HG03378 (cell line): ENCODE results near the gene RNF224.
"Not testable (repeated sequence)": the region's sequence is repeated elsewhere in the genome, so short reads cannot be mapped to it uniquely, and the experiment has no call there.

Experiments used
- ATAC-seq: cut with Tn5 transposase; IDR thresholded peaks from one replicate; pipeline ENCODE4 v1.9.1; 2021; ENCODE audit warnings: mild to moderate bottlenecking, moderate library complexity; ENCODE audit not compliant: unreplicated experiment

The RNF224 gene

DNA sequence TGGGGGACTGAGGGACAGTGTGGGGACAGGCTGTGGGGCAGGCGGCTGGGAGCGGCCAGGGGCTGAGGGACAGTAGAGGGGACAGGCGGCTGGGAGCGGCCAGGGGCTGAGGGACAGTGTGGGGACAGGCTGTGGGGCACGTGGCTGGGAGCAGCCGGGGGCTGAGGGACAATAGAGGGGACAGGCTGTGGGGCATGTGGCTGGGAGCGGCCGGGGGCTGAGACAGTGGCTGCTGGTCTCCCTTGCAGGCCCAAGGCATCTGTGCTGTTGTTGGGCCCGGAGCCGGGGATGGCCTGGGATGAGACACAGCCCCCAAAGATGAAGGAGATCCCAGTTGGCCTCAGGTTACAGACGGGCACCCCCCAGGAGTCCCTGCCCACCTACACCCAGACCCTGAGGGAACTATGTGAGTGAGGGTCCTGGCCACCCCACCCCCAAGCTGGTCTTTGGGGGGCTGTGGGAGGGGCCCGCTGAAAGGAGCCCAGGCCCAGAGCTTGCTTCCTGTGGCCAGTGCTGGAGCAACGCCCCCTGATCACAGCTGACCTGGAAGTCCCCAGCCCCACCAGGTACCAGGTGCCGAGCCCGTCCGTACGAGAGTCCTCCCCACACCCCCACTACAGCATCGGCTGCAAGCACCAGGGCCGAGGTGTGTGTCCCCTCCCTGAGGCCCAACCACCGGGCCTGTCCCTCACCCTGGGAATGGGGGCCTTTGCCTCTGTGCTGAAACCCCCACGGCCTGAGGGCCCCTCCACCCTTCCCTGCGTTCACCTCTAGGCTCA is 24.4 kb downstream of the RNF224 start:
- no peak for ATAC-seq

DNA sequence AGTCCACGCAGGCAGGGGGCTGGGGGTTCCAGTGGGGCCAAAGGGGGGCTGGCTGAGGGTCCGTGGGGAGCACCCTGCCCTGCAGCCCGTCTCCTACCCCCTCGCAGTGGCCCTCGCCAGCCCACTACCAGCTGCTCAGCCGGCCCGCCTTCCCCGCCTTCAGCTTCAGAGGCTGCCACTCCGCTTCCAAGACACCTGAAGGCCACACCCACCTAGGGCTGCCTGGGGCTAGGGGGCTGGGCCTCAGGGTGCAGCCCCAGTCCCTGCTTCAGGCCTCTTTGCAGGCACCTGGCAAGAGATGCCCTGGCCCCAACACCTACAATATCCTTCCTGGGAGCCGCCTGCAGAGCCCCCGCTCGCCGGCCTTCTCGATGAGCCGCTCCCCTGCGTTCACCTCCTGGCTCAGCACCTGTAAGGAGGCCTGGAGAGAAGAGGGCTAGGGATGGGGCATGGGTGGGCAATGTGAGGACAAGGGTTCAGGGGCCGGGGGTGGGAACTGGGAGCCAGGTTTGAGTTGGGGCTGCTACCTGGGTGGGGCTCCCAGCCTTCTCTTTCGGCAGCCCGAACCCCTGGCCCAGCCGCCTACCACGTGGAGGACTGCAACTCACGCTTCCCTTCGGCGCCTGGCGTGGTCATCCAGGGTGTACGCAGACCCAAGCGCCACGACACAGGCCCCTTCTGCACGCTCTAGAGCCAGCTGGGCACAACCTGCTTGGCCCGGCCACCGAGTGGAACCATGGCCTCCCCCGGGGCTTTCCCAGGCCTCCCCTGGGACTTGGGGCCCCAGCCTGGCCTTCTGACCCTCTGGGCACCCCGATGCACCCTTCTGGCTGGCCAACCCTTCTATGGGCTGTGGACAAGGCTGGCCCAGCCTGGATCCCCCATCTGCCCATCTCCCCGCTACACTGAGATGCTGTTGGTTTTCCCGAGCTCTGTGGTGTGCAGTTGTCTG is 25.5 kb downstream of the RNF224 start:
- ATAC-seq, result no peak

DNA sequence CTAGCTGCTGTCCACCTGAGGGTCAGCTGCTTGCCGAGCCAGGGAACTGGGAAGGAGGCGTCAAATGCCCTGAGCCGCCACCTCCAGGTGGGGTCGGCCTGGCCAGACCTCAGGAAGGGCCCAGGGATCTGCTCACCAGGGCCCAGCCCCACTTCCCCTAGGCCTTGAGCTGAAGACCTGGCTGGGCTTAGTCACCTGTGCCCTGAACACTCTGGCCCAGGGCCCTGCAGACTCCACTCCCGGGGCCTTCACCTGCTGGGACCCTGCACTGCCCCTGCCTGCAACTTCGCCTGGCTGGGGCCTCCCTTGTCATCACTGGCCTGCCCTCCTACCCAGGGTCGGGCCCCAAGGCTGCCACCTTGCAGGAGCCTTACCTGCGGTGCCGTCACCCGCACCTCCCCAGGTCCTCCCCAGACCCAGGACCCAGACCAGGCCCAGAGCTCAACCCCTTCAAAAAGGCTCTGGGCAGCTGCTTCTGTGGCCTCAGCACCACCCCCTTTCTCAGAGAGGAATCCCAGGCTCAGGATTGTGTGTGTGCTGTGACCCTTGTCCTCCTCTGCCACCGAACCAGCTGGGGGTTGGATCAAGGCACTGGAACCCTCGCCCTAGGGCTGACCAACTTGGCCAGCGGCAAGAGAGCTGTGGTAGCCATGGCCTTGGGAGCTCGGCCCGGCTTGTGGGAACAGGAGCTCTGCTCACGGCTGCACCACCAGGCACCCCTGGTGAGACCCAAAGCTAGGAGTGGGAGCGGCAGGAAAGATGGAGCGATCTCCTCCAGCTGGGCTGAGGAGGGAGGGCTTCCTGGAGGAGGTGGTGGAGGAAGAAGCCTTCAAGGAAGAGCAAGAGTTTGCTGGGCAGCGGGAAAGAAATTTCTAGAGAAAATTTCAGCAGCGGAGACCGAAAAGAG is 26.7 kb downstream of the RNF224 start:
- ATAC-seq, result no peak

DNA sequence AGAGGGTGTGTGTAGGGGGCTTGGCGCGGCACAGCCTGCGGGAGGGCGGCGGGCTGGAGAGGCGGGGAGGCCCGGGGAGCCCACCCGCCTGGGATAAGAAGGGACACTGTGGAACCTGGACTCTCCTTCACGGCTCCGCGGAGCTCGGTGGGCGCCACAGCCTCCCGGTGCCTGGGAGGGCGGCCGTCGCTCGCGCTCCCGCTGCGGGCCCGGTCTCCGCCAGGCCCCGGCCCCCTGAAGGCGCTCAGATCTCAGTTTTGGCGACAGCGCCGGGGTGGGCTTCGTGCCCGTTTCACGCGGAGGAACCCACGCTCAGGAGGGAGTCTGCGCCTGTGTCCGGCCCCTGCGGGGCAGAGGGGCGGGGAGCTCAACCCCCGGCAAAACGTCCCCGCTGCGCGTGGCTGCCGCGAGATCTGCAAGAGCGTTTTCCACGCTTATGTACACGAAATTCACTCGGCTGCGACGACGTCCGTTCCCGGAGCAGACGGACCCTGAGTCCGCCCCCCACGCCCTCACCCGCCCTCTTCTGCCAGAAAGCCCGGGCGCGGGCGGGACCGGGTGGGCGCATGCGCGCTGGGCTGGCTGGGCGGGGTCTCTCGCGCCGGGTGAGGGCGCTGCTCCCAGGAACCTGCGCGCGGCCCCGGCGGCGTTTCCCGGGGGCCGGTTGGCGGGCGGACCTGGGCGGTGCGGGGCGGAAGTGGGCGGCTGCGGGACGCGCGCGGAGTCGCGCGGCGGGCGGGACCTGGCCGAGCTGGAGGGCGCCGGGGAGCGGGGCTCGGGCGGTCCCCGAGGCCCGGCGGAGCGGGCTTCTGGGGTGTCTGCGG is 27.5 kb downstream of the RNF224 start, which contains the start of gene NELFB:
Gene NELFB (plus strand): TSS at position 704 of the 824 bp plus-strand sequence.
- peak; percentile 40 for ATAC-seq

DNA sequence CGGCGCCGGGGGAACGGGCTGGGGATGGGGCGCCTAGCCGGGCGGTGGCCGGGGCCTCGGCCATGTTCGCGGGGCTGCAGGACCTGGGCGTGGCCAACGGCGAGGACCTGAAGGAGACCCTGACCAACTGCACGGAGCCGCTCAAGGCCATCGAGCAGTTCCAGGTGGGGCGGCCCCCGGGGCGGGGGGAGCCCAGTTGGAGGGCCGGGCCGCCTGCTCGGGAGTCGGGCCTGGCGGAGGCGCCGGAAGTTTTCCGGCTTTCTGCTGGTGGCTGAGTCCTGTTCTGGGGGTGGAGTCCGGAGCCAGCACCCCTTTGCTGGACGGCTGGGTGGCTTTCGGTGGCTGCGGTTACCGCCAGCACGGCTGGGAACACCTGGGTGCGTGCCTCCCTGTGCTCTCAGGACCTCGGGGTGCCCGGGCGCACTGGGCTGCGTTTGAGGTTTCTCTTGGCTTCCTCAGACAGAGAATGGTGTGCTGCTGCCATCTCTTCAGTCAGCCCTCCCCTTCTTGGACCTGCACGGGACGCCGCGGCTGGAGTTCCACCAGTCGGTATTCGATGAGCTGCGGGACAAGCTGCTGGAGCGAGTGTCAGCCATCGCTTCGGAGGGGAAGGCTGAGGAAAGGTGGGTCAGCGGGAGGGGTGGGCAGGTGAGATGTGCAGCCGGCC is 28.3 kb downstream of the RNF224 start:
- peak; percentile 10 for ATAC-seq

DNA sequence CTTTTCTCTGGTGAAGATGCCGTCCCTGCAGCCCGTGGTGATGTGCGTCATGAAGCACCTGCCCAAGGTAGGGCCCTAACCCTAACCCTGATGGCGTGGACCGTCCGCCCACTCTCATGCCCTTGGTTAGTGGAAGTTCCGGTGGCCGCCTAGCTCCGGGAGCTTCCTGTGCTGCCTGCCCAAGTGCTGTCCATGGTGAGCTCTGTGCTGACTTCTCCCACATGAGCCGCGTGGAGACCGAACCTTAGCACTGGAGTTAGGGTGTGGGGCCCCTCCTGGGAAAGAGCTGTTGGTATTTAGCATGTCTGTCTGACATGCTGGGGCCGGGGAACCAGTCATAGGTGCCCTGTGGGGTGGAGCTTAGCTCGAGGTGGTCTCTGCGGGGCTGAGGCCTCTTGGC is 29.1 kb downstream of the RNF224 start:
- no peak for ATAC-seq

DNA sequence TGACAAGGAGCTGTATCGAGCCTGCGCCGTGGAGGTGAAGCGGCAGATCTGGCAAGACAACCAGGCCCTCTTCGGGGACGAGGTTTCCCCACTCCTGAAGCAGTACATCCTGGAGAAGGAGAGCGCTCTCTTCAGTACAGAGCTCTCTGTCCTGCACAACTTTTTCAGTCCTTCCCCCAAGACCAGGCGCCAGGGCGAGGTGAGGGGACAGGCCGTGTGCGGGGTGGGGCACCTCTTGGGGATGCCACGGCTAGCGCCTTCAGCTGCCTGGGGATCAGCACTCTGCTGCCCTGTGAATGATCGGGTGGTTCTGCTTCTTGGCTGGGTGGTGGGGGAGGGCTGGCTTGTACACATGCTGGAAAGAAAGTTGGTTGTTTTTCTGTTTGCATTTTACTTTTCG is 29.6 kb downstream of the RNF224 start:
- no peak for ATAC-seq

DNA sequence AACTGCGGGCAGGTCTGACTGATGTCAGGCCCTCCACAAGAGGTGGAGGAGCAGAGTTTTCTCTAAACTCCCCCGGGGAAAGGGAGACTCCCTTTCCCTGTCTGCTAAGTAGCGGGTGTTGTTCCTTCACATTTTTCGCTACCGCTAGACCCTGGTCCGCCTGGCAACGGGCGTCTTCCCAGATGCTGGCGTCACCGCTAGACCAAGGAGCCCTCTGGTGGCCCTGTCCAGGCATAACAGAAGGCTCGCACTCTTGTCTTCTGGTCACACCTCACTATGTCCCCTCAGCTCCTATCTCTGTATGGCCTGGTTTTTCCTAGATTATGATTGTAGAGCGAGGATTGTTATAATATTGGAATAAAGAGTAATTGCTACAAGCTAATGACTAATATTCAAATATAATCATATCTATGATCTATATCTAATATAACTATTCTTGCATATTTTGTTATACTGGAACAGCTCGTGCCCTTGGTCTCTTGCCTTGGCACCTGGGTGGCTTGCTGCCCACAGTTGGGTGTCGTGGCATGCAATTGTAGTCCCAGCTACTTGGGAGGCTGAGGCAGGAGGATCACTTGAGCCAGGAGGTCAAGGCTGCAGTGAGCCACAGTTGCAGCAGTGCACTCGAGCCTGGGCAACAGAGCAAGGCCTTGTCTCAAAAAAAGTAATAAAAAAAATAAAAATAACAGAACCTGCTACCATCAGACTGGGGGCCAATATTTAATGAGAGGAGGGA is 35.0 kb downstream of the RNF224 start:
- ATAC-seq, result not testable (repeated sequence)

DNA sequence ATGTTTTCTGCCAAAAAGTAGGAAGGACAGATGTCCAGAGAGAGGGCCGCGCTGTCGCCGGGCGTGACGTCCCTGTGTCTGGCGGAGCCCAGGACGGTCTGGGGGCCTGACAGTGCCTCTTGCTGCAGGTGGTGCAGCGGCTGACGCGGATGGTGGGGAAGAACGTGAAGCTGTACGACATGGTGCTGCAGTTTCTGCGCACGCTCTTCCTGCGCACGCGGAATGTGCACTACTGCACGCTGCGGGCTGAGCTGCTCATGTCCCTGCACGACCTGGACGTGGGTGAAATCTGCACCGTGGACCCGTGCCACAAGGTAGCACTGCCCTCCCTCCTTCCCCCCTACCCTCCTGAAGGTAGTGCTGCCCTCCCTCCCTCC is 35.6 kb downstream of the RNF224 start:
- ATAC-seq, result no peak

DNA sequence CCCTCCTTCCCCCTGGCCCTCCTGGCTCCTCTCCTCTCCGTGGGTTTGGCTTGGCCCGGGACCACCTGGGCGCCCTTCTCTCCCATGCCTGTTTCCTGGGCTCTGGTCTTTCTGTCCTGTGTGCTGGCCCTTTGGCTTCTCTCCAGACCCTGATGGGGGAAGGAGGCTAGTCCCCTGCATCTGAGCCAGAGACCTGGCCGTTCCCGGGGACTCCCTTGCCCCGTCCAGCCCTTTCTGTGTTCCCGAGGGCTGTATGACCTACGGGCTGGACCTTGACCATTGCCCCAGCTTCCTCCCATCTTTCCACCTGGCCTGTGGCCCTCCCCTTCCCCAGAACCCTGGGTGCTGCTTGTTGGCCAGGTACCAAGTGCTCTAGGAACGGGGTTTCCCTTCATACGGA is 36.2 kb downstream of the RNF224 start:
- no peak for ATAC-seq

DNA sequence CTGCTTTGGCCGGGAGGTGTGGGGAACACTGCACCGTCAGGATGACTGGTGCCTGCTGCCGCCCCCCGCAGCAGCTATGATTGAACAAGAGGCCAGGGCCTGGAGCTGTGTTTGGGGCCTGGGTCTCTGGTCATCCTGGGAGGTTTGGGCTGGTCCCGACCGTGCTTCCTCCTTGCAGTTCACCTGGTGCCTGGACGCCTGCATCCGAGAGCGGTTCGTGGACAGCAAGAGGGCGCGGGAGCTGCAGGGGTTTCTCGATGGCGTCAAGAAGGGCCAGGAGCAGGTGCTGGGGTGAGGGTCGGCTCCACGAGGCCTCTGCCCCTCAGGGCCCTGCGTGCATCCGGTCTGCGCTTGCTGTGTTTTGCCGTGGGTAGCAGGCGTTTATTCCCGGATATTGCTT is 36.8 kb downstream of the RNF224 start:
- ATAC-seq, result no peak

DNA sequence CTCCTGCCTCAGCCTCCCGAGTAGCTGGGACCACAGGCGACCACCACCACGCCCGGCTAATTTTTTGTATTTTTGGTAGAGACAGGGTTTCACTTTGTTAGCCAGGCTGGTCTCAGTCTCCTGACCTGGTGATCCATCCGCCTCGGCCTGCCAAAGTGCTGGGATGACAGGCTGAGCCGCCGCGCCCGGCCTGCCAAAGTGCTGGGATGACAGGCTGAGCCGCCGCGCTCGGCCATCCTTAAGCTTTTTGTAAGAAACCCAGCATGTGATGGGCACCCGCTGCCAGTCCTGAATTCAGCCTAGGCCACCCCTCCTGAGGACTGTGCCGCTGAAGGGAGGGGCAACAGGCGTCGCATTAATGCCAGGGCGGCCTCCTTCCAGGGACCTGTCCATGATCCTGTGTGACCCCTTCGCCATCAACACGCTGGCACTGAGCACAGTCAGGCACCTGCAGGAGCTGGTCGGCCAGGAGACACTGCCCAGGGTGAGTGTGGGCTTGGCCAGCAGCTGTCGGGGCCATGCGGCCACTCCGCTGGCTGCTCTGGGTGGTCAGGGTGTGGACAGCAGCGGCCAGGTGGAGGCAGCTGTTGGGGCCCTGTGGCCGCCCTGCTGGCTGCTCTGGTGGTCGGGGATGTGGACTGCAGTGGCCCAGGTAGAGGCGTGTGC is 38.3 kb downstream of the RNF224 start:
- no peak for ATAC-seq

DNA sequence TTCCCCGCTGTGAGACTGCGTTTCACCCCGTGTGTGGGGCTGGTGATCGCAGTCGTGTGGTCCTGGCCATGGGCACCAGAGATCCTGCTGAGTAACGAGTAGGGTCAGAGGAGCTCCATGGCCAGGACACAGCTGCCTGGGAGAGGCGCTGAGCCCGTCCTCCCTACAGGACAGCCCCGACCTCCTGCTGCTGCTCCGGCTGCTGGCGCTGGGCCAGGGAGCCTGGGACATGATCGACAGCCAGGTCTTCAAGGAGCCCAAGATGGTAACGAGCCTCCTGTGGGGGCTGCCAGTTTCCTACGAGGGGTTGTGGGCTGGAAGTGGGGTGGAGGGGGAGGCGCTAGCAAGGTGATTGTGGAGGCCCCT is 38.8 kb downstream of the RNF224 start:
- ATAC-seq, result no peak

DNA sequence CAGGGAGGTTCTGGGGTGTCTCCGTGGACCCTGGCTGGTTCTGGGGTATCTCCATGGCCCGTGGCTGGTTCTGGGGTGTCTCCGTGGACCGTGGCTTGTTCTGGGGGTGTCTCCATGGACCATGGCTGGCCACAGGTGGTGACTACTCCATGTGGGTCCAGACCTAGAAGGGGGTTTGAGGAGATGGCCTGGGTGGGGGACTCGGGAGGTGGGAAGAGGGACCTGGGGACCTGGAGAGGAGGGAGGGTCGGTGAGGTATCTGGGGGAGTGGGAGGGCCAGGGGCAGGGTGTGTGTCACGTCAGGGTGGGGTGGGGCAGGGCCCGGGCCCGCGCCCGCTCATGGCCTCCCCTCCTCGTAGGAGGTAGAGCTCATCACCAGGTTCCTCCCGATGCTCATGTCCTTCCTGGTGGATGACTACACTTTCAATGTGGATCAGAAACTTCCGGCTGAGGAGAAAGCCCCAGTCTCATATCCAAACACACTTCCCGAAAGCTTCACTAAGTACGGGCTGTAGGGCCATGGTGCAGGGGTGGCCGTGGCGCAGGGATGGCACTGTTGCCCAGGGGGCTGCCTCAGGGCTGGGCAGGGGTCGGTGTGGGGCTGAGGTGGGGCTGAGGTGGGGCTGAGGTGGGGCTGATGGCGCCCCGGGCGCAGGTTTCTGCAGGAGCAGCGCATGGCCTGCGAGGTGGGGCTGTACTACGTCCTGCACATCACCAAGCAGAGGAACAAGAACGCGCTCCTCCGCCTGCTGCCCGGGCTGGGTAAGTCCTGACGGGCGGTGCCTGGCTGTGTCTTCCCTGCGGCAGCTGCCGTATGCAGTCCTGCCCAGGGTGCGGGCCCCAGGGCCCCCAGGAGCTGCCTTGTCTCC is 39.5 kb downstream of the RNF224 start:
- ATAC-seq, result no peak

DNA sequence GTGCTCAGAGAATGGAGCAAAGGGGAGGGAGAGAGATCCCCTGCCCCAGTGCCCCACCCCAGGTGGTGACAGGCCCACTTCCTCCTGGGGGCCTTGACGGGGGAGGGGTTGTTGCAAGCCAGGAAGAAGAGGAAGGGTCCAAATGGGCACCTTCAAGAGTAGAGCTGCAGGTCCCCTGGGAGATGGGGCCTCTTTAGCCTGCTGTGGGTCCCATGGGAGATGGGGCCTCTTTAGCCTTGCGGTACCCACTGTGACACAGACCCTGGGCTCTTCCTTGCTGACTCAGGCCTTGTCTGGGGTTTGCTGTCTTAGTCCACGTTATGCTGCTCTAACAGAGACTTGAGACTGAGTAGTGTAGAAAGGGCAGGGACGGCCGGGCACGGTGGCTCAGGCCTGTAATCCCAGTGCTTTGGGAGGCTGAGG is 40.6 kb downstream of the RNF224 start:
- ATAC-seq, result no peak

DNA sequence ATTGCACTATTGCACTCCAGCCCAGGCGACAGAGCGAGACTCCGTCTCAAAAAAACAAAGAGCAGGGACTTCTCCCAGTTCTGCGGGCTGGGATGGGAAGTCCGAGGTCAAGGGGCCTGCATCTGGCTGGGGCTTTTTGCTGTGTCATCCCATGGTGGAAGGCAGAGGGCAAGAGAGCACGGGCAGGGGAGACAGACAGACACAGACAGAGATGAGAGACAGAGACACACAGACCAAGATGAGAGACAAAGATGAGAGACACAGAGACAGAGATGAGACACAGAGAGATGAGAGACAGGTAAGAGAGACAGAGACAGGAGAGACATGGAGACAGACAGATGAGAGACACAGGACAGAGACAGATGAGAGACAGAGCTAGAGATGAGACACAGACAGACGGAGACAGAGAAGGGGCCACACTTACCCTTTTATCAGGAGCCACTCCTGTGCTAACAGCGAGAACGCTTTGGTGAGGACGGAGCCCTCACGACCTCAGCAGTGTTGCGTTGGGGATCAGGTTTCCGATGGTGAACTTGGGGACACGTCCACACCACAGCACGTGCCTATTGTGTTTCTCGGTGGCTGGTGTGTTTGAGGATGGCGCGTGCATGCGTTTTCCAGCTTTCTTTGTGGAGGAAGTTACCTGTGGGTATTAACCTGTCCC is 41.4 kb downstream of the RNF224 start:
- ATAC-seq, result no peak

DNA sequence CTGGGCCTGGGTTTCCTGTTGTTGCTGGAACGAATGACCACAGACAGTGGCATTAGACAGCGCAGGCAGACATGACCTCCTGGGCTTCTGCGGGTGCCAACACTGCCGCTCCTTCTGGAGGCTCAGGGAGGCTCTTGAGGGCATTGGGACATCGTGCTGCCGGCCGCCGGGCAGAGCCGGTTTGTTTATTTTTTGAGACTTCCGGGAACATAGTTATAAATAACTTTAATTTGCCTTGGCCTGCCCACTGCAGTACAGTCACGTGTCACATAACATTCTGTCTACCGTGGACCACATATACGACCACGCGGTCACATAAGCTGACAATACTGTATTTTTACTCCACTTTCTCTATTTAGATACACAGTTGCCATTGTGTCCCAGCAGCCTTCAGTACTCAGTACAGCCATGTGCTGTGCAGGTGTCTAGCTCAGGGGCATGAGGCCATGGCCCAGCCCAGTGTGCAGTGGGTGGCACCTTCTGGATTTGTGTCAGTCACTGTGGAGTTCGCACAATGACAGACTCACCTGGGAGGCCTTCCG is 42.0 kb downstream of the RNF224 start:
- ATAC-seq, result no peak
